ENCODE results near the gene CHMP6. TPM values are rescaled to one million over a fixed set of nuclear protein-coding genes. Genes with fewer than 3 reads are reported as not detected.

The CHMP6 gene
- total and polyA plus RNA-seq, 2 donors: 6.3 to 30.8 TPM

DNA sequence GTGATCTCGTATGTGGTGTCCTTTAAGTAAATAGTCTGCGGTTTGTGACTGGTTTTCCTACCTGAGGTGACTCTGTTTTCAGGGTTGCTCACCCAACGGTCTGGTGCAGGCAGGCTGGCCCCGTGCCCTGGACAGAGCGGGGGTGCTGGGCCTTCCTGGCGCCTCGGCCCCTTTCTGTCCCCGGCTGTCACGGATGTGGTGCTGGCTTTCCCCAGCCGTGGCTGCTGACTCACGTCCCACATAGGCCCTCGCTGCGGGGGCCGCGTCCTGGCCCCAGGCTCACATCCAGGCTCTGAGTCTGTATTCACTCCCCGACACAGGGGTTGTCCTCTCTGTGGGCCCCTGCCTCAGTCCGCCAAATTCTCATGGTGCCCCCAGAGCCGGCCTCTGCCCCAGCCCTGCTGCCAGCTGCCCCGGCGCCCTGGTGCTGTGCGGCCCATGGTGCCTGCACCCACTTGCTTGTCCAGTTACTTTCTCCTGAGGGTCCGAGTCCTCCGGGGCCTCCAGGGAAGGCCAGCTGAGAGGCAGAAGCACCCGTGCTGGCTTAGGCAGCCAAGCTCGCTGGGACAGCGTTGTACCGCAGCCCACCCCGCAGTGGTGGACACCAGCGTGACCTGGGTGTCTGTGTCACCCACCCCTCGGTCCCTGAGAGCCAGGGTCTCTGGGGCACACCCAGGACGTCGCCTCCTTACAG lies 5.9 kb downstream of the CHMP6 start:
- WGBS: 98% methylated on average over 32 of the region's 32 CpGs
- no peaks in the 10 kb centered on the region for H3K9me3 ChIP-seq (ENCODE audit: control insufficient read depth in 2 of 2, insufficient read depth in 1 of 2, low read length in 1 of 2)
- H3K27me3 ChIP-seq (ENCODE audit: control insufficient read depth in 2 of 2, insufficient read depth in 1 of 2, low read length in 1 of 2): peaks cover under 1 to 26% of the 10 kb centered on the region in 2 donors
- H3K4me3 ChIP-seq (ENCODE audit: low read length in 2 of 2): no peak overlapping the region
- no peak for DNase-seq (ENCODE audit: low read depth in 6 of 9, low spot score in 9 of 9)
- H3K27ac ChIP-seq (ENCODE audit: low read depth in 1 of 2, low read length in 1 of 2): no peak overlapping the region
- H3K4me1 ChIP-seq (ENCODE audit: control insufficient read depth in 2 of 2, insufficient read depth in 2 of 2, low read length in 2 of 2): peaks cover 5 to 13% of the 10 kb centered on the region in 2 donors
- H3K36me3 ChIP-seq (ENCODE audit: control insufficient read depth in 2 of 2, insufficient read depth in 2 of 2, low read length in 1 of 2): peaks cover 47 to 61% of the 10 kb centered on the region in 2 donors

- Histone ChIP-seq H3K36me3 (ENCODE audit: control insufficient read depth in 2 of 2, insufficient read depth in 2 of 2, low read length in 1 of 2) (peaks cover 47 to 61% of the 10 kb centered on the region in 2 donors), H3K4me1 (ENCODE audit: control insufficient read depth in 2 of 2, insufficient read depth in 2 of 2, low read length in 2 of 2) (peaks cover 0 to 7% of the 10 kb centered on the region in 2 donors)
These were observed 6.6 kb downstream of the CHMP6 start for GRCh38 chr17:80998118-80998747.

GRCh38 chr17:80998748-80999535 lies 7.3 kb downstream of the CHMP6 start:
- DNase-seq (ENCODE audit: low read depth in 6 of 9, low spot score in 9 of 9): no peak
- no peaks in the 10 kb centered on the region for H3K9me3 ChIP-seq (ENCODE audit: control insufficient read depth in 2 of 2, insufficient read depth in 1 of 2, low read length in 1 of 2)
- peaks cover 47 to 61% of the 10 kb centered on the region in 2 donors for H3K36me3 ChIP-seq (ENCODE audit: control insufficient read depth in 2 of 2, insufficient read depth in 2 of 2, low read length in 1 of 2)
- H3K27me3 ChIP-seq (ENCODE audit: control insufficient read depth in 2 of 2, insufficient read depth in 1 of 2, low read length in 1 of 2): peaks cover 8 to 29% of the 10 kb centered on the region in 2 donors
- no peak overlapping the region for H3K4me3 ChIP-seq (ENCODE audit: low read length in 2 of 2)
- peaks cover 0 to 8% of the 10 kb centered on the region in 2 donors for H3K4me1 ChIP-seq (ENCODE audit: control insufficient read depth in 2 of 2, insufficient read depth in 2 of 2, low read length in 2 of 2)
- H3K27ac ChIP-seq (ENCODE audit: low read depth in 1 of 2, low read length in 1 of 2): no peak overlapping the region
- 97% methylated on average over 39 of the region's 39 CpGs for WGBS

More at GRCh38 chr17:80998118-80998747, 6.6 kb downstream of the CHMP6 start:
- Histone ChIP-seq H3K9me3 (ENCODE audit: control insufficient read depth in 2 of 2, insufficient read depth in 1 of 2, low read length in 1 of 2) (no peaks in the 10 kb centered on the region), H3K27me3 (ENCODE audit: control insufficient read depth in 2 of 2, insufficient read depth in 1 of 2, low read length in 1 of 2) (peaks cover 4 to 26% of the 10 kb centered on the region in 2 donors), H3K27ac (ENCODE audit: low read depth in 1 of 2, low read length in 1 of 2) (no peak overlapping the region), H3K4me3 (ENCODE audit: low read length in 2 of 2) (no peak overlapping the region)
- no peak for DNase-seq (ENCODE audit: low read depth in 6 of 9, low spot score in 9 of 9)
- 96% methylated on average over 19 of the region's 19 CpGs for WGBS

GRCh38 chr17:80999536-81000333 lies 8.1 kb downstream of the CHMP6 start:
- peaks cover 5 to 13% of the 10 kb centered on the region in 2 donors for H3K4me1 ChIP-seq (ENCODE audit: control insufficient read depth in 2 of 2, insufficient read depth in 2 of 2, low read length in 2 of 2)
- no peak for DNase-seq (ENCODE audit: low read depth in 6 of 9, low spot score in 9 of 9)
- H3K36me3 ChIP-seq (ENCODE audit: control insufficient read depth in 2 of 2, insufficient read depth in 2 of 2, low read length in 1 of 2): peaks cover 47 to 61% of the 10 kb centered on the region in 2 donors
- peaks cover 14 to 36% of the 10 kb centered on the region in 2 donors for H3K27me3 ChIP-seq (ENCODE audit: control insufficient read depth in 2 of 2, insufficient read depth in 1 of 2, low read length in 1 of 2)
- H3K9me3 ChIP-seq (ENCODE audit: control insufficient read depth in 2 of 2, insufficient read depth in 1 of 2, low read length in 1 of 2): no peaks in the 10 kb centered on the region
- no peak overlapping the region for H3K27ac ChIP-seq (ENCODE audit: low read depth in 1 of 2, low read length in 1 of 2)
- WGBS: 98% methylated on average over 40 of the region's 40 CpGs
- H3K4me3 ChIP-seq (ENCODE audit: low read length in 2 of 2): no peak overlapping the region

- Histone ChIP-seq H3K27ac (ENCODE audit: low read depth in 1 of 2, low read length in 1 of 2) (no peak overlapping the region), H3K4me1 (ENCODE audit: control insufficient read depth in 2 of 2, insufficient read depth in 2 of 2, low read length in 2 of 2) (peaks cover 5 to 14% of the 10 kb centered on the region in 2 donors), H3K36me3 (ENCODE audit: control insufficient read depth in 2 of 2, insufficient read depth in 2 of 2, low read length in 1 of 2) (peaks cover 43 to 55% of the 10 kb centered on the region in 2 donors), H3K4me3 (ENCODE audit: low read length in 2 of 2) (no peak overlapping the region), H3K9me3 (ENCODE audit: control insufficient read depth in 2 of 2, insufficient read depth in 1 of 2, low read length in 1 of 2) (no peaks in the 10 kb centered on the region), H3K27me3 (ENCODE audit: control insufficient read depth in 2 of 2, insufficient read depth in 1 of 2, low read length in 1 of 2) (peaks cover 14 to 41% of the 10 kb centered on the region in 2 donors)
- 99% methylated on average over 8 of the region's 8 CpGs for WGBS
- DNase-seq (ENCODE audit: low read depth in 6 of 9, low spot score in 9 of 9): no peak
These were observed 8.6 kb downstream of the CHMP6 start for GRCh38 chr17:81000334-81000630.

GRCh38 chr17:81000631-81001357 lies 9.2 kb downstream of the CHMP6 start:
- no peak overlapping the region for H3K4me3 ChIP-seq (ENCODE audit: low read length in 2 of 2)
- no peak for DNase-seq (ENCODE audit: low read depth in 6 of 9, low spot score in 9 of 9)
- H3K27me3 ChIP-seq (ENCODE audit: control insufficient read depth in 2 of 2, insufficient read depth in 1 of 2, low read length in 1 of 2): peaks cover 14 to 47% of the 10 kb centered on the region in 2 donors
- peaks cover 5 to 14% of the 10 kb centered on the region in 2 donors for H3K4me1 ChIP-seq (ENCODE audit: control insufficient read depth in 2 of 2, insufficient read depth in 2 of 2, low read length in 2 of 2)
- no peak overlapping the region for H3K27ac ChIP-seq (ENCODE audit: low read depth in 1 of 2, low read length in 1 of 2)
- WGBS: 96% methylated on average over 18 of the region's 18 CpGs
- peaks cover 39 to 50% of the 10 kb centered on the region in 2 donors for H3K36me3 ChIP-seq (ENCODE audit: control insufficient read depth in 2 of 2, insufficient read depth in 2 of 2, low read length in 1 of 2)
- no peaks in the 10 kb centered on the region for H3K9me3 ChIP-seq (ENCODE audit: control insufficient read depth in 2 of 2, insufficient read depth in 1 of 2, low read length in 1 of 2)

DNA sequence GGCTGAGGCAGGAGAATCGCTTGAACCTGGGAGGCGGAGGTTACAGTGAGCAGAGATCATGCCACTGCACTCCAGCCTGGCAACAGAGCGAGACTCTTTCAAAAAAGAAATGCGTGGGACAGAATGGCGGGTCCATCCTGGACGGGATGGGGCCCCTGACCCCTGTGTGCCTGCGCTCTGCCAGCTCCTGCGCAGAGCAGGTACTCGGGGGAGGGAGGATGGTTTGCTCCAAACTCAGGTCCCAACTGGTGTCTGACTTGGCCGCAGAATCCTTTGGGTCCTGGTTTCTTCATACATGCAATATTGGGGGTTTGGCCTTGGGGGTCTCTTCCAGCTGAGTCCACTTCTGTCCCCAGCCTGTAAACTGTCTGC lies 10.4 kb downstream of the CHMP6 start:
- Histone ChIP-seq H3K27ac (ENCODE audit: low read depth in 1 of 2, low read length in 1 of 2) (no peak overlapping the region), H3K36me3 (ENCODE audit: control insufficient read depth in 2 of 2, insufficient read depth in 2 of 2, low read length in 1 of 2) (peaks cover 29 to 38% of the 10 kb centered on the region in 2 donors), H3K4me3 (ENCODE audit: low read length in 2 of 2) (no peak overlapping the region), H3K27me3 (ENCODE audit: control insufficient read depth in 2 of 2, insufficient read depth in 1 of 2, low read length in 1 of 2) (peaks cover 17 to 59% of the 10 kb centered on the region in 2 donors), H3K9me3 (ENCODE audit: control insufficient read depth in 2 of 2, insufficient read depth in 1 of 2, low read length in 1 of 2) (no peaks in the 10 kb centered on the region), H3K4me1 (ENCODE audit: control insufficient read depth in 2 of 2, insufficient read depth in 2 of 2, low read length in 2 of 2) (peaks cover 5 to 14% of the 10 kb centered on the region in 2 donors)
- DNase-seq (ENCODE audit: low read depth in 6 of 9, low spot score in 9 of 9): no peak
- 87% methylated on average over 10 of the region's 10 CpGs for WGBS

Data from thymus (tissue), 11 donors.